ENCODE results near the gene CTXN1. TPM values are rescaled to one million over a fixed set of nuclear protein-coding genes. Genes with fewer than 3 reads are reported as not detected.

Gene CTXN1
- total and polyA plus RNA-seq, 2 of the 4 experiments (the other 2 are of a cell fraction), result 0.36 to 7.4 TPM

DNA sequence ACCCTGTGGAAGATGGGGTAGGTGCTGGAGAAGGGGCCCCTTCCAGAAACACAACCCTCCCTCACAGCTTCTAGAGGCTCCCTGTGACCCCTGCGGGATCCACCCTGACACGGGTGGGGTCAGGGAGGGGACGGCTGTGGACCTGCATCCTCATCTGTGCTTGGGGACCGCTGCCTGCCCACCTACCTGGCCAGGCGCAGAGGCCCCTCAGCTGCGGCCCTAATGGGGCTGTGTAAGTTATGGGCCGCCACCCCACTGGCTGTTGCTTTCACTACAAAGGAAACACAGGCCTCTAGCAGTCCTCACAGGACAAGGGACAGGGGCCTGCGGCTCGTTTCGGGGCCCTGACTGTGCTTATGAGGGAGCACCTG, 7.0 kb upstream of the CTXN1 start:
- H3K27me3 ChIP-seq (ENCODE audit: control insufficient read depth, insufficient read depth, low read length), result no peaks in the 10 kb centered on the region
- dilution Hi-C loops (cut with HindIII; ENCODE audit: low sequenced_read_pairs, unreplicated experiment) (no loop called here), in situ Hi-C loops (cut with MboI; ENCODE audit: low sequenced_read_pairs) (no loop called here), intact Hi-C loops (cut with micrococcal nuclease) (no loop called here)
- H3K4ac ChIP-seq (ENCODE audit: low read depth, low read length), result no peak overlapping the region
- no peak overlapping the region for H3K27ac ChIP-seq (ENCODE audit: insufficient read depth, low read length)
- H2BK15ac ChIP-seq (ENCODE audit: low read depth, low read length), result no peak overlapping the region
- no peak overlapping the region for H4K91ac ChIP-seq (ENCODE audit: insufficient read depth, low read depth, low read length)
- H3K79me1 ChIP-seq (ENCODE audit: low read depth in 1 of 2, low read length in 2 of 2), result peaks cover 5 to 20% of the 10 kb centered on the region in 2 experiments; a peak in 2 of 4 replicates
- BruUV-seq (replicated peaks), result no TSS peak
- no peak overlapping the region for H2AK5ac ChIP-seq (ENCODE audit: low read depth, low read length)
- ChIA-PET POLR2A (ENCODE audit: unreplicated experiment) (no interaction called here), CTCF (no interaction called here)
- no peak overlapping the region for H3K4me2 ChIP-seq (ENCODE audit: low read depth, low read length)
- no peak for ATAC-seq (ENCODE audit: low read depth)
- peak overlapping the region; percentile 13 for H2AK9ac ChIP-seq (replicated peaks; ENCODE audit: low read depth, low read length, poor library complexity)
- 100% methylated on average over 2 of the region's 10 CpGs; no CpG with 5 or more reads in 1 of the 2 experiments for WGBS, 2 experiments (ENCODE audit: extremely low coverage in 2 of 2, insufficient read length in 1 of 2)
- H3K4me1 ChIP-seq (ENCODE audit: control insufficient read depth, insufficient read depth, low read length), result peaks cover 14% of the 10 kb centered on the region
- no peak overlapping the region for H3K18ac ChIP-seq (ENCODE audit: low read depth, low read length)
- H4K5ac ChIP-seq (ENCODE audit: low read depth, low read length), result no peak overlapping the region
- no peak overlapping the region for H2AFZ ChIP-seq (replicated peaks; ENCODE audit: low read length, poor library complexity)
- H2BK20ac ChIP-seq (ENCODE audit: low read depth, low read length), result no peak overlapping the region
- H4K20me1 ChIP-seq (ENCODE audit: insufficient read depth, low read length), result peaks cover 14% of the 10 kb centered on the region
- peaks cover 63% of the 10 kb centered on the region for H3K36me3 ChIP-seq (ENCODE audit: control insufficient read depth, insufficient read depth, low read length)
- DNase-seq, result no peak
- no peak overlapping the region for H3K9ac ChIP-seq (ENCODE audit: low read depth, low read length)
- TF ChIP-seq CHD1 (IDR thresholded peaks at IDR 0.05; ENCODE audit: low read depth, low read length) (no peak), MXI1 (IDR thresholded peaks at IDR 0.05; ENCODE audit: borderline replicate concordance, low read depth, low read length) (no peak), POLR2A (IDR thresholded peaks at IDR 0.05; ENCODE audit: low read depth, low read length) (no peak)
- TF ChIP-seq, protein P1, sequence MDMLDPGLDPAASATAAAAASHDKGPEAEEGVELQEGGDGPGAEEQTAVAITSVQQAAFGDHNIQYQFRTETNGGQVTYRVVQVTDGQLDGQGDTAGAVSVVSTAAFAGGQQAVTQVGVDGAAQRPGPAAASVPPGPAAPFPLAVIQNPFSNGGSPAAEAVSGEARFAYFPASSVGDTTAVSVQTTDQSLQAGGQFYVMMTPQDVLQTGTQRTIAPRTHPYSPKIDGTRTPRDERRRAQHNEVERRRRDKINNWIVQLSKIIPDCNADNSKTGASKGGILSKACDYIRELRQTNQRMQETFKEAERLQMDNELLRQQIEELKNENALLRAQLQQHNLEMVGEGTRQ (IDR thresholded peaks at IDR 0.05; ENCODE audit: low read depth, low read length), result no peak
- H3K9me1 ChIP-seq (ENCODE audit: insufficient read depth, low read length), result peaks cover 3% of the 10 kb centered on the region; the same call in 1 of the 2 replicates
- no peak overlapping the region for H3K4me3 ChIP-seq (ENCODE audit: insufficient read depth, low read depth, low read length)
- H3K14ac ChIP-seq (replicated peaks; ENCODE audit: low read depth, low read length), result no peak overlapping the region
- H2BK120ac ChIP-seq (ENCODE audit: low read depth, low read length), result no peak overlapping the region
- H3K56ac ChIP-seq (ENCODE audit: extremely low read depth, insufficient read depth, low read length), result no peak overlapping the region
- no peaks in the 10 kb centered on the region for H3K9me3 ChIP-seq (ENCODE audit: control insufficient read depth, insufficient read depth, low read length)
- no peak overlapping the region for H4K8ac ChIP-seq (ENCODE audit: low read depth in 2 of 2, low read length in 2 of 2)
- no peak overlapping the region for H2BK5ac ChIP-seq (ENCODE audit: low read depth, low read length, poor library complexity, severe bottlenecking)
- no peak overlapping the region for H3K23ac ChIP-seq (ENCODE audit: low read depth, low read length)

Data from IMR-90 (cell line).